CD4-positive, CD25-positive, alpha-beta regulatory T cell (primary cell): ENCODE results near the gene SNRPE. TPM values are rescaled to one million over a fixed set of nuclear protein-coding genes. Genes with fewer than 3 reads are reported as not detected.

Source experiments
- ATAC-seq, 2 donors: fragments of 150-1000 bp; cut with Tn5 transposase; one replicate each; pipeline ENCODE4 v1.10.0; 2021; ENCODE audit warnings: low read depth in 2 of 2, moderate number of reproducible peaks in 2 of 2, moderate library complexity in 1 of 2
- DNase-seq, 3 donors: peaks; one replicate each; pipeline versions ENCODE4 v3.0.0 to v3.0.0-alpha.2; 2012 to 2022; ENCODE audit warnings: mixed read lengths in 1 of 3
- H3K27ac ChIP-seq: one replicate; pipeline ENCODE4 v1.7.0; 2013; ENCODE audit warnings: mild to moderate bottlenecking, low read length; ENCODE audit not compliant: insufficient read depth, poor library complexity, severe bottlenecking
- H3K27me3 ChIP-seq: one replicate; pipeline ENCODE4 v1.7.0; 2013; ENCODE audit warnings: low read length; ENCODE audit not compliant: control insufficient read depth, insufficient read depth
- H3K36me3 ChIP-seq: one replicate; pipeline ENCODE4 v1.7.0; 2013; ENCODE audit warnings: mild to moderate bottlenecking, low read length, moderate library complexity; ENCODE audit not compliant: control insufficient read depth, insufficient read depth
- H3K4me1 ChIP-seq: 2 replicates; pipeline ENCODE4 v1.7.0; 2013; ENCODE audit warnings: mild to moderate bottlenecking, low read length; ENCODE audit not compliant: insufficient read depth, control insufficient read depth, poor library complexity, severe bottlenecking
- H3K4me3 ChIP-seq: one replicate; pipeline ENCODE4 v1.7.0; 2013; ENCODE audit warnings: low read depth, mild to moderate bottlenecking, low read length, moderate library complexity
- H3K9me3 ChIP-seq, 2 experiments: 1 replicate in 1 of 2; 2 replicates in 1 of 2; pipeline ENCODE4 v1.7.0; 2013; ENCODE audit warnings: low read length in 2 of 2, mild to moderate bottlenecking in 1 of 2, moderate library complexity in 1 of 2; ENCODE audit not compliant: control insufficient read depth in 2 of 2
- H3K27ac Mint-ChIP-seq, 3 donors: one replicate each; pipeline ENCODE4 v1.8.0; 2020 to 2022; ENCODE audit warnings: mild to moderate bottlenecking in 3 of 3, mixed read lengths in 3 of 3, moderate library complexity in 2 of 3
- H3K27me3 Mint-ChIP-seq: one replicate; pipeline ENCODE4 v1.8.0; 2022; ENCODE audit warnings: mild to moderate bottlenecking, mixed read lengths
- H3K36me3 Mint-ChIP-seq: one replicate; pipeline ENCODE4 v1.8.0; 2020; ENCODE audit warnings: mixed read lengths
- H3K4me1 Mint-ChIP-seq, 4 donors: one replicate each; pipeline ENCODE4 v1.8.0; 2020 to 2022; ENCODE audit warnings: mixed read lengths in 4 of 4, mild to moderate bottlenecking in 1 of 4
- H3K4me3 Mint-ChIP-seq, 4 donors: one replicate each; pipeline ENCODE4 v1.8.0; 2020 to 2022; ENCODE audit warnings: mild to moderate bottlenecking in 4 of 4, mixed read lengths in 4 of 4, moderate library complexity in 3 of 4
- H3K9me3 Mint-ChIP-seq, 7 donors: one replicate each; pipeline ENCODE4 v1.8.0; 2020 to 2022; ENCODE audit warnings: mixed read lengths in 7 of 7, mild to moderate bottlenecking in 3 of 7, moderate library complexity in 2 of 7
- polyA plus RNA-seq, 4 donors: library from polyadenylated mRNA; unstranded; fragments of 300-500 nt; fragmentation: Illumina TruSeq; gene quantifications; one replicate each; pipeline ENCODE4 v1.2.3, GENCODE V29; 2021
- total RNA-seq: library from RNA; stranded (reverse); gene quantifications from one replicate; pipeline ENCODE4 v1.2.3, GENCODE V29; 2022

Gene SNRPE
- total and polyA plus RNA-seq, 5 donors from 2014 or later = 40.1 to 324 (median 241) TPM

GRCh38 chr1:203858975-203859374 lies 2.4 kb upstream of the SNRPE start:
- Mint-ChIP-seq H3K27me3 (no peaks in the 10 kb centered on the region), H3K27ac (no peak overlapping the region)
- ATAC-seq = no peak

DNA sequence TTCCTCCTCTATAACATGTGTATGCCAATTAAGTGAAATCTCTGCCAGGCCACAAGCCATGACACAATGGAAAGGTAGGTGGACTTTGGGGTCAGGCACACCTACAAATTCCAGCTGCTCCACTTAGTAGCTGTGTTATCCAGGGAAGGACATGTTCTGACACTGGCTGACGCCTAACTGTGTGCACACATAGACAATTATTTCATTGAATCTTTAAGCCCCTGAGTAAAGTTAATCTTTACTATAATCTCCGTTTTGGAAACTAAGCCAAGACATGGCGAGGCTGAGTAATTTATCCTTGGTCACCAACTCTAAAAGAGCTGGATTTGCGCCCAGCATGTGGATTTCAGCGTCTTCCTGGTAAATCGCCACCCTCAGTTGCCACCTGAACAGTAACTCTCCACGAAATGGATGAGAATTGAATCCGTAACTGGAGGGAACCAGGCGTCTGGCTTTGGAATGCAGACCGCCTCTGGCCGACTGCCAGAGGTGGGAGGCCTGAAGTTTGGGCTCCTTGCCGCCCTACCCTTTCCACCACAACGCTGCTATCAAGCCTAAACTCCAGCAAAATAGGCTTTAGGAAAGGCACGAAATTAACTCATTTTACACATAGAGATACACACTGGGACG lies 888 bp upstream of the SNRPE start:
- Histone ChIP-seq H3K4me1 (peaks cover 11% of the 10 kb centered on the region), H3K27ac (no peak overlapping the region), H3K4me3 (no peak overlapping the region), H3K36me3 (peaks cover 18% of the 10 kb centered on the region), H3K27me3 (no peaks in the 10 kb centered on the region), H3K9me3 (no peaks in the 10 kb centered on the region)
- H3K27me3 Mint-ChIP-seq = no peaks in the 10 kb centered on the region
- H3K4me1 Mint-ChIP-seq = peaks cover 12 to 31% (median 15%) of the 10 kb centered on the region in 4 donors
- H3K4me3 Mint-ChIP-seq = peak overlapping the region; percentile 99 to 100 (median 99)
- no peak for DNase-seq
- peaks cover 18% of the 10 kb centered on the region for H3K36me3 Mint-ChIP-seq
- peak overlapping the region in 2 of 3 donors; percentile 99 to 100 for H3K27ac Mint-ChIP-seq
- ATAC-seq = no peak
- no peaks in the 10 kb centered on the region for H3K9me3 Mint-ChIP-seq

More at GRCh38 chr1:203858975-203859374, 2.4 kb upstream of the SNRPE start:
- Histone ChIP-seq H3K27me3 (no peaks in the 10 kb centered on the region), H3K36me3 (peaks cover 12% of the 10 kb centered on the region), H3K9me3 (no peaks in the 10 kb centered on the region), H3K27ac (no peak overlapping the region), H3K4me3 (no peak overlapping the region), H3K4me1 (peaks cover 11% of the 10 kb centered on the region)
- no peaks in the 10 kb centered on the region for H3K9me3 Mint-ChIP-seq
- peak overlapping the region in 1 of 4 donors; percentile 61 for H3K4me3 Mint-ChIP-seq
- peaks cover 11 to 29% (median 15%) of the 10 kb centered on the region in 4 donors for H3K4me1 Mint-ChIP-seq
- no peak for DNase-seq
- H3K36me3 Mint-ChIP-seq = peaks cover 10% of the 10 kb centered on the region

GRCh38 chr1:203867802-203868201 lies 6.4 kb downstream of the SNRPE start:
- DNase-seq (no peak), ATAC-seq (no peak)
- H3K9me3 ChIP-seq = no peaks in the 10 kb centered on the region
- Mint-ChIP-seq H3K4me1 (peaks cover 0 to 19% (median 2%) of the 10 kb centered on the region in 4 donors), H3K27me3 (no peaks in the 10 kb centered on the region), H3K36me3 (peaks cover 46% of the 10 kb centered on the region), H3K27ac (no peak overlapping the region), H3K4me3 (no peak overlapping the region), H3K9me3 (no peaks in the 10 kb centered on the region)
- no peak overlapping the region for H3K27ac ChIP-seq
- peaks cover under 1% of the 10 kb centered on the region for H3K4me1 ChIP-seq
- peaks cover 74% of the 10 kb centered on the region for H3K36me3 ChIP-seq
- H3K4me3 ChIP-seq = no peak overlapping the region
- H3K27me3 ChIP-seq = no peaks in the 10 kb centered on the region

DNA sequence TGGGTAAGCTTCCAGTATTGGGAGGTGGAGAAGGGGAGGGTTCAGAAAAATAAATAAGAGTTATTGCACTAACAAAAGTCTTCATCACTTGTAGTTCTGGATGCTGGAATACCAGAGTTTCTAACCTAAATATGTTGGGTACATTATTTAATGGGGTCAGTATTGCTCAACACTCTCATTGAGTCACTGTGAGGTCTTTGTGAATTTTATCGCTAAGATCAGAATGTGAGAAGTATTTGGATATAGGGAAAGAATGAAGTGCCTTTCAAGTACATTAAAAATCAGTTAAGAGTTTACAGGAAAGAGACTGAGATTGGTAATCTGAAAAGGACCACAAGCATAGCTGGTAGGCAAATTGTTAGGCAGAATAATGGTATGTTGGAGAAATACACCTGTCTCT lies 8.8 kb downstream of the SNRPE start:
- Histone ChIP-seq H3K27me3 (no peaks in the 10 kb centered on the region), H3K9me3 (no peaks in the 10 kb centered on the region), H3K4me3 (no peak overlapping the region), H3K27ac (no peak overlapping the region), H3K4me1 (no peaks in the 10 kb centered on the region), H3K36me3 (peaks cover 66% of the 10 kb centered on the region)
- ATAC-seq (no peak), DNase-seq (no peak)
- H3K4me1 Mint-ChIP-seq = peaks cover 0 to 11% (median 3%) of the 10 kb centered on the region in 4 donors
- no peak overlapping the region for H3K4me3 Mint-ChIP-seq
- H3K27ac Mint-ChIP-seq = no peak overlapping the region
- no peaks in the 10 kb centered on the region for H3K27me3 Mint-ChIP-seq
- no peaks in the 10 kb centered on the region for H3K9me3 Mint-ChIP-seq
- H3K36me3 Mint-ChIP-seq = peaks cover 44% of the 10 kb centered on the region

GRCh38 chr1:203871114-203871880 lies 9.9 kb downstream of the SNRPE start:
- no peak overlapping the region for H3K4me3 ChIP-seq
- no peak overlapping the region for H3K27ac ChIP-seq
- H3K27me3 ChIP-seq = no peaks in the 10 kb centered on the region
- Mint-ChIP-seq H3K4me3 (no peak overlapping the region), H3K9me3 (no peaks in the 10 kb centered on the region), H3K27me3 (no peaks in the 10 kb centered on the region), H3K36me3 (peaks cover 40% of the 10 kb centered on the region), H3K27ac (peak overlapping the region in 1 of 3 donors; percentile 3), H3K4me1 (peaks cover 0 to 9% (median 4%) of the 10 kb centered on the region in 4 donors)
- H3K9me3 ChIP-seq = no peaks in the 10 kb centered on the region
- ATAC-seq = no peak
- no peaks in the 10 kb centered on the region for H3K4me1 ChIP-seq
- peak in 2 of 3 donors; percentile 11 to 49 for DNase-seq
- H3K36me3 ChIP-seq = peaks cover 59% of the 10 kb centered on the region

- Histone ChIP-seq H3K4me1 (no peaks in the 10 kb centered on the region), H3K27me3 (no peaks in the 10 kb centered on the region), H3K9me3 (no peaks in the 10 kb centered on the region), H3K4me3 (no peak overlapping the region), H3K27ac (no peak overlapping the region), H3K36me3 (peaks cover 52% of the 10 kb centered on the region)
- ATAC-seq (no peak), DNase-seq (no peak)
- H3K36me3 Mint-ChIP-seq = peaks cover 40% of the 10 kb centered on the region
- no peaks in the 10 kb centered on the region for H3K9me3 Mint-ChIP-seq
- H3K27me3 Mint-ChIP-seq = no peaks in the 10 kb centered on the region
- peaks cover 0 to 9% (median 6%) of the 10 kb centered on the region in 4 donors for H3K4me1 Mint-ChIP-seq
- no peak overlapping the region for H3K27ac Mint-ChIP-seq
- no peak overlapping the region for H3K4me3 Mint-ChIP-seq
These were observed 11.7 kb downstream of the SNRPE start for GRCh38 chr1:203873094-203873493.

DNA sequence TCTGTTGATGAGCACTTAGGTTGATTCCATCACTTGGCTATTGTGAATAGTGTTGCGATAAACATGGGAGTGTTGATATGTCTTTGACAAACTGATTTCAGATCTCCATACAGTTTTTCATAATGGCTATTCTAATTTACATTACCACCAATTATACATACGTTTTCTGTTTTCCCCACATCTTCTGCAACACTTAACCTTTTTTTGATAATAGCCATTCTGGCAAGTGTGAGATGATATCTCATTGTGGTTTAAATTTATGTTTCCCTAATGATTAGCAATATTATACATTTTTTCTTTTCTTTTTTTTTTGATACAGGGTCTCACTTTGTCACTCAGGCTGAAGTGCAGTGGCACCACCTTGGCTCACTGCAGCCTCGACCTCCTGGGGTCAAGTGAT lies 17.0 kb downstream of the SNRPE start:
- Mint-ChIP-seq H3K9me3 (no peaks in the 10 kb centered on the region), H3K27ac (no peak overlapping the region), H3K36me3 (peaks cover 20% of the 10 kb centered on the region), H3K27me3 (no peaks in the 10 kb centered on the region), H3K4me1 (peaks cover 0 to 9% (median 2%) of the 10 kb centered on the region in 4 donors), H3K4me3 (no peak overlapping the region)
- no peak overlapping the region for H3K27ac ChIP-seq
- peaks cover 13% of the 10 kb centered on the region for H3K36me3 ChIP-seq
- H3K4me3 ChIP-seq = no peak overlapping the region
- no peaks in the 10 kb centered on the region for H3K4me1 ChIP-seq
- no peaks in the 10 kb centered on the region for H3K27me3 ChIP-seq
- H3K9me3 ChIP-seq = no peaks in the 10 kb centered on the region
- DNase-seq (no peak), ATAC-seq (no peak)
